H9 (cell line): ENCODE measurements around the gene AIF1. TPM values are rescaled to one million over a fixed set of nuclear protein-coding genes. Genes with fewer than 3 reads are reported as not detected.

Source experiments
- DNase-seq: peaks from one replicate; pipeline ENCODE4 v3.0.0-alpha.2; 2017
- H2AFZ ChIP-seq: one replicate; pipeline ENCODE4 v1.6.1; 2013; ENCODE audit warnings: mild to moderate bottlenecking, low read length, control low read depth, moderate library complexity
- H2AK5ac ChIP-seq: 2 replicates; pipeline ENCODE4 v1.6.1; 2013; ENCODE audit warnings: low read length, control low read depth, mixed read lengths; ENCODE audit not compliant: insufficient read length
- H2BK120ac ChIP-seq: one replicate; pipeline ENCODE4 v1.6.1; 2013; ENCODE audit warnings: low read depth, mild to moderate bottlenecking, low read length, control low read depth, inconsistent platforms; ENCODE audit not compliant: poor library complexity, severe bottlenecking
- H2BK12ac ChIP-seq: 2 replicates; pipeline ENCODE4 v1.6.1; 2013; ENCODE audit warnings: low read length, control low read depth, mixed read lengths, low read depth; ENCODE audit not compliant: insufficient read length
- H2BK15ac ChIP-seq: 2 replicates; pipeline ENCODE4 v1.6.1; 2013; ENCODE audit warnings: low read depth, low read length, control low read depth
- H2BK20ac ChIP-seq: one replicate; pipeline ENCODE4 v1.6.1; 2013; ENCODE audit warnings: low read depth, mild to moderate bottlenecking, low read length, control low read depth, inconsistent platforms; ENCODE audit not compliant: poor library complexity, severe bottlenecking
- H2BK5ac ChIP-seq: 2 replicates; pipeline ENCODE4 v1.6.1; 2013; ENCODE audit warnings: low read length, control low read depth, mixed read lengths; ENCODE audit not compliant: insufficient read length
- H3K14ac ChIP-seq: 2 replicates; pipeline ENCODE4 v1.6.1; 2013; ENCODE audit warnings: low read length, control low read depth; ENCODE audit not compliant: insufficient read depth
- H3K18ac ChIP-seq: 2 replicates; pipeline ENCODE4 v1.6.1; 2013; ENCODE audit warnings: low read depth, mild to moderate bottlenecking, mixed read lengths, low read length, control low read depth; ENCODE audit not compliant: insufficient read length
- H3K23ac ChIP-seq: 2 replicates; pipeline ENCODE4 v1.6.1; 2013; ENCODE audit warnings: low read length, control low read depth, mixed read lengths, low read depth; ENCODE audit not compliant: insufficient read length
- H3K23me2 ChIP-seq: 2 replicates; pipeline ENCODE4 v1.6.1; 2013; ENCODE audit warnings: low read depth, mild to moderate bottlenecking, mixed read lengths, low read length, control low read depth; ENCODE audit not compliant: insufficient read length, poor library complexity, severe bottlenecking
- H3K27ac ChIP-seq: 2 replicates; pipeline ENCODE4 v1.5.1; 2013; ENCODE audit warnings: low read length, control low read depth, mixed read lengths, low read depth; ENCODE audit not compliant: insufficient read length
- H3K27me3 ChIP-seq: 2 replicates; pipeline ENCODE4 v1.6.1; 2013; ENCODE audit warnings: low read length, control low read depth, inconsistent platforms; ENCODE audit not compliant: insufficient read depth
- H3K4ac ChIP-seq: 2 replicates; pipeline ENCODE4 v1.6.1; 2013; ENCODE audit warnings: low read depth, mild to moderate bottlenecking, control low read depth, inconsistent platforms, low read length, moderate library complexity
- H3K4me1 ChIP-seq: 2 replicates; pipeline ENCODE4 v1.6.1; 2013; ENCODE audit warnings: low read length, control low read depth, inconsistent platforms; ENCODE audit not compliant: insufficient read depth
- H3K4me2 ChIP-seq: 2 replicates; pipeline ENCODE4 v1.6.1; 2013; ENCODE audit warnings: low read length, control low read depth, mixed read lengths; ENCODE audit not compliant: insufficient read length, insufficient read depth
- H3K56ac ChIP-seq: 2 replicates; pipeline ENCODE4 v1.6.1; 2013; ENCODE audit warnings: low read depth, mild to moderate bottlenecking, mixed read lengths, low read length, control low read depth; ENCODE audit not compliant: insufficient read length
- H3K79me1 ChIP-seq: 2 replicates; pipeline ENCODE4 v1.6.1; 2013; ENCODE audit warnings: low read depth, mild to moderate bottlenecking, moderate library complexity, low read length, control low read depth, inconsistent platforms; ENCODE audit not compliant: insufficient read depth, poor library complexity, severe bottlenecking
- H3K79me2 ChIP-seq: 2 replicates; pipeline ENCODE4 v1.6.1; 2013; ENCODE audit warnings: low read length, control low read depth, inconsistent platforms; ENCODE audit not compliant: insufficient read depth
- H3K9ac ChIP-seq: 2 replicates; pipeline ENCODE4 v1.6.1; 2013; ENCODE audit warnings: low read length, control low read depth, mixed read lengths; ENCODE audit not compliant: insufficient read length; ENCODE audit errors: extremely low read depth
- H3K9me3 ChIP-seq: one replicate; pipeline ENCODE4 v1.6.1; 2013; ENCODE audit warnings: low read depth, low read length, inconsistent platforms; ENCODE audit not compliant: control insufficient read depth
- H3T11ph ChIP-seq: one replicate; pipeline ENCODE4 v1.6.1; 2013; ENCODE audit warnings: mild to moderate bottlenecking, low read length, control low read depth, inconsistent platforms
- H4K20me1 ChIP-seq: one replicate; pipeline ENCODE4 v1.6.1; 2013; ENCODE audit not compliant: control insufficient read depth, insufficient read length, insufficient read depth
- H4K5ac ChIP-seq: 2 replicates; pipeline ENCODE4 v1.6.1; 2013; ENCODE audit warnings: low read depth, mild to moderate bottlenecking, mixed read lengths, low read length, control low read depth; ENCODE audit not compliant: insufficient read length
- H4K8ac ChIP-seq: replicated peaks from 2 replicates; pipeline ENCODE4 v1.6.1; 2013; ENCODE audit warnings: low read length, control low read depth, mixed read lengths, low read depth; ENCODE audit not compliant: insufficient read length
- H4K91ac ChIP-seq: 2 replicates; pipeline ENCODE4 v1.6.1; 2013; ENCODE audit warnings: low read depth, mild to moderate bottlenecking, moderate library complexity, mixed read lengths, low read length, control low read depth; ENCODE audit not compliant: insufficient read length
- H3K27ac Mint-ChIP-seq, 3 experiments: 2 replicates in 2 of 3; 3 replicates in 1 of 3; pipeline ENCODE4 v1.8.0; 2020 to 2021; ENCODE audit warnings: mixed read lengths in 3 of 3, mild to moderate bottlenecking in 1 of 3, moderate library complexity in 1 of 3
- H3K27me3 Mint-ChIP-seq: 2 replicates; pipeline ENCODE4 v1.8.0; 2021; ENCODE audit warnings: low read depth, mild to moderate bottlenecking, moderate library complexity, mixed read lengths
- H3K36me3 Mint-ChIP-seq, 3 experiments: 2 replicates in 2 of 3; 3 replicates in 1 of 3; pipeline ENCODE4 v1.8.0; 2020 to 2021; ENCODE audit warnings: low read depth in 3 of 3, mixed read lengths in 3 of 3; ENCODE audit not compliant: insufficient read depth in 1 of 3
- H3K4me1 Mint-ChIP-seq, 2 experiments: 2 replicates each; pipeline ENCODE4 v1.8.0; 2020; ENCODE audit warnings: mixed read lengths in 2 of 2
- H3K4me3 Mint-ChIP-seq, 2 experiments: 2 replicates in 1 of 2; 3 replicates in 1 of 2; pipeline ENCODE4 v1.8.0; 2020 to 2021; ENCODE audit warnings: mild to moderate bottlenecking in 2 of 2, mixed read lengths in 2 of 2, moderate library complexity in 1 of 2
- H3K9me3 Mint-ChIP-seq, 2 experiments: 2 replicates in 1 of 2; 3 replicates in 1 of 2; pipeline ENCODE4 v1.8.0; 2020; ENCODE audit warnings: mild to moderate bottlenecking in 2 of 2, mixed read lengths in 2 of 2, moderate library complexity in 1 of 2
- WGBS: extraction: QIAGEN DNeasy Blood & Tissue Kit; methylation state at CpG from one replicate; pipeline ENCODE4 v1.1.7; 2013; ENCODE audit warnings: missing lambda C conversion rate, low lambda C conversion rate, mixed read lengths; ENCODE audit not compliant: insufficient read length; ENCODE audit errors: extremely low coverage; 5-methylcytosine and 5-hydroxymethylcytosine counted together
- total RNA-seq: library from RNA; stranded (reverse); gene quantifications from 2 replicates; pipeline ENCODE4 v1.2.1, GENCODE V29; 2021
- TF ChIP-seq, protein P1 (sequence below): fragments of 200-600 bp; sonication (generic); conservative IDR thresholded peaks from 3 replicates; pipeline ENCODE4 v1.8.0; 2021; ENCODE audit warnings: antibody characterized with exemption, mild to moderate bottlenecking

The AIF1 gene
- total RNA-seq, 1 experiment from 2014 or later, result 4.2 TPM

GRCh38 chr6:31580807-31581433 lies 34.1 kb upstream of the AIF1 start:
- H3K18ac ChIP-seq, result peak overlapping the region; percentile 77
- no peaks in the 10 kb centered on the region for H3K27me3 ChIP-seq
- H3K4me2 ChIP-seq, result peak overlapping the region; percentile 67
- H3K9ac ChIP-seq, result peak overlapping the region; percentile 42
- H3T11ph ChIP-seq, result no peak overlapping the region
- Mint-ChIP-seq H3K4me1 (peaks cover 34 to 36% of the 10 kb centered on the region in 2 experiments), H3K36me3 (no peaks in the 10 kb centered on the region), H3K27me3 (peaks cover 36% of the 10 kb centered on the region), H3K9me3 (no peaks in the 10 kb centered on the region; a peak in 1 of 5 replicates), H3K27ac (peak overlapping the region; percentile 9 to 93 (median 23); a peak in 5 of 7 replicates), H3K4me3 (peak overlapping the region; percentile 84 to 94)
- H3K27ac ChIP-seq, result no peak overlapping the region
- no peak overlapping the region for H3K23ac ChIP-seq
- no peak overlapping the region for H3K56ac ChIP-seq
- no peaks in the 10 kb centered on the region for H3K79me1 ChIP-seq
- DNase-seq, result peak; percentile 90
- H4K8ac ChIP-seq, result no peak overlapping the region
- TF ChIP-seq, protein P1, sequence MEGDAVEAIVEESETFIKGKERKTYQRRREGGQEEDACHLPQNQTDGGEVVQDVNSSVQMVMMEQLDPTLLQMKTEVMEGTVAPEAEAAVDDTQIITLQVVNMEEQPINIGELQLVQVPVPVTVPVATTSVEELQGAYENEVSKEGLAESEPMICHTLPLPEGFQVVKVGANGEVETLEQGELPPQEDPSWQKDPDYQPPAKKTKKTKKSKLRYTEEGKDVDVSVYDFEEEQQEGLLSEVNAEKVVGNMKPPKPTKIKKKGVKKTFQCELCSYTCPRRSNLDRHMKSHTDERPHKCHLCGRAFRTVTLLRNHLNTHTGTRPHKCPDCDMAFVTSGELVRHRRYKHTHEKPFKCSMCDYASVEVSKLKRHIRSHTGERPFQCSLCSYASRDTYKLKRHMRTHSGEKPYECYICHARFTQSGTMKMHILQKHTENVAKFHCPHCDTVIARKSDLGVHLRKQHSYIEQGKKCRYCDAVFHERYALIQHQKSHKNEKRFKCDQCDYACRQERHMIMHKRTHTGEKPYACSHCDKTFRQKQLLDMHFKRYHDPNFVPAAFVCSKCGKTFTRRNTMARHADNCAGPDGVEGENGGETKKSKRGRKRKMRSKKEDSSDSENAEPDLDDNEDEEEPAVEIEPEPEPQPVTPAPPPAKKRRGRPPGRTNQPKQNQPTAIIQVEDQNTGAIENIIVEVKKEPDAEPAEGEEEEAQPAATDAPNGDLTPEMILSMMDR, result peak; percentile 99
- H3K79me2 ChIP-seq, result no peaks in the 10 kb centered on the region
- H2BK20ac ChIP-seq, result no peak overlapping the region
- H2BK12ac ChIP-seq, result no peak overlapping the region
- no CpG with 5 or more reads among the region's 62 CpGs for WGBS
- no peak overlapping the region for H2AFZ ChIP-seq
- no peaks in the 10 kb centered on the region for H4K20me1 ChIP-seq
- H2BK15ac ChIP-seq, result no peak overlapping the region
- peak overlapping the region; percentile 85 for H3K14ac ChIP-seq
- H4K5ac ChIP-seq, result no peak overlapping the region
- peaks cover 9% of the 10 kb centered on the region for H3K23me2 ChIP-seq
- H4K91ac ChIP-seq, result no peak overlapping the region
- H3K4me1 ChIP-seq, result peaks cover 2% of the 10 kb centered on the region; the same call in 1 of the 2 replicates
- H2AK5ac ChIP-seq, result no peak overlapping the region
- no peaks in the 10 kb centered on the region for H3K9me3 ChIP-seq
- no peak overlapping the region for H2BK5ac ChIP-seq
- no peak overlapping the region for H2BK120ac ChIP-seq
- H3K4ac ChIP-seq, result no peak overlapping the region
